ENCODE data around the gene CLOCK.

Gene CLOCK

GRCh38 chr4:55524844-55525571 lies 21.7 kb downstream of the CLOCK start:
- no peak for TF ChIP-seq CTCF (IDR thresholded peaks at IDR 0.05; ENCODE audit: borderline replicate concordance, insufficient read depth, low read depth, low read length)

GRCh38 chr4:55518442-55518841 lies 28.3 kb downstream of the CLOCK start:
- H3K4me3 ChIP-seq (ENCODE audit: low read depth, low read length) = no peak overlapping the region
- TF ChIP-seq CTCF (IDR thresholded peaks at IDR 0.05; ENCODE audit: borderline replicate concordance, insufficient read depth, low read depth, low read length) = no peak

More at GRCh38 chr4:55524844-55525571, 21.7 kb downstream of the CLOCK start:
- no peak overlapping the region for H3K4me3 ChIP-seq (ENCODE audit: low read depth, low read length)

GRCh38 chr4:55517526-55518229 lies 29.0 kb downstream of the CLOCK start:
- H3K4me3 ChIP-seq (ENCODE audit: low read depth, low read length) = peak overlapping the region; percentile 4

GRCh38 chr4:55512922-55513571 lies 33.7 kb downstream of the CLOCK start:
- H3K4me3 ChIP-seq (ENCODE audit: low read depth, low read length) = no peak overlapping the region
- no peak for TF ChIP-seq CTCF (IDR thresholded peaks at IDR 0.05; ENCODE audit: borderline replicate concordance, insufficient read depth, low read depth, low read length)

More at GRCh38 chr4:55517526-55518229, 29.0 kb downstream of the CLOCK start:
- no peak for TF ChIP-seq CTCF (IDR thresholded peaks at IDR 0.05; ENCODE audit: borderline replicate concordance, insufficient read depth, low read depth, low read length)

GRCh38 chr4:55512077-55512476 lies 34.6 kb downstream of the CLOCK start:
- TF ChIP-seq CTCF (IDR thresholded peaks at IDR 0.05; ENCODE audit: borderline replicate concordance, insufficient read depth, low read depth, low read length) = no peak
- H3K4me3 ChIP-seq (ENCODE audit: low read depth, low read length) = no peak overlapping the region

GRCh38 chr4:55510685-55511084 lies 36.0 kb downstream of the CLOCK start:
- TF ChIP-seq CTCF (IDR thresholded peaks at IDR 0.05; ENCODE audit: borderline replicate concordance, insufficient read depth, low read depth, low read length) = no peak
- H3K4me3 ChIP-seq (ENCODE audit: low read depth, low read length) = no peak overlapping the region
